NCI-H2107 treated with DMSO at 0.1 percent for 48 hours (cell line): Measurements from ENCODE around the gene TGFBRAP1.

ENCODE experiments used
- DNase-seq: peaks from one replicate; lab custom pipeline; 2025; ENCODE audit not compliant: unreplicated experiment; lab: John Stamatoyannopoulos, UW

TGFBRAP1 gene

DNA sequence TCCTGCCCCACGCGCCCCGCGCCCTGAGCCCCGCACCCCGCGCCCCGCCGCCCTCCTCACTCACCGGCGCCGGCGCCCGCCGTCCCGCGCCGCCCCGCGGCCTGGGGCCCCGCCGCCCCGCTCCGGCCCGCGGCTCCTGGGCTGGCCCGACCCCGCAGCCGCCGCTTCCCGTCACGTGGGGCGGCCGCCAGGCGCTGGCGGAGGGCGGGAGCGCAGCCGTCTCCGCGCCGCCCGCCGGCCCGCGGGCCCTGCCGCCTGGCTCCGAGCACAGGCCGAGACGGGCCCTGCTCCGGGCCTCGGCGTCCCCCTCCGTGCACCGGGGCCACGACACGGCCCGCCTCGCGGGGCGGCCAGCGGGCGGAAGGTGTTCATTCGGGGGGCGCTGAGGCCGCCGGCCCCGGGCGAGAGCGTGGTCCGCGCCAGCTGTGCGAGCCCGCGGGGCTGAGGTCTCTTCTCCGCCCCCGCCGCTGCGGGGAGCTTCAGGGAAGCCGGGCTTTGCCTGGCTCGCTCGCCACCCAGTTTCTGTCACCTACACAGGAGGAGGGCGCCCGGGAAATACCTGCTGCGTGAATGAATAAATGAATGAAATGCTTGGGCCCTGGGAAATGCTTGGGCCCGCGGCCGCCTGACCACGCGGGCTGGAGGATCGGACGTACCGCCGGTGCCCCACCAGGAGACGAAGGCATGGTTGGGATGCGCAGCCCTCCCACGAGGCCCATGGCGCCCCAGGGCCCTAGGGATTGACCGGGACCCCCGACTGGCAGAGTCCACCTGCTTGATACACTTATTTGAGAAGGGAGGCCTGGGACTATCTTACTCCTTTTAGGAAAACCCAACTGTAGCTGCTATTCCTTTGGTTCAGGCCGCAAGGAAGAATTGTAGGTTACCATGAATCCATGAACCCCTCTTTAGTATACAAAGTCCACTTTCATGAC lies at the start of gene TGFBRAP1:
TSS of gene TGFBRAP1 (minus strand) at position 175 of the 935 bp plus-strand sequence. CDS start 21,434 bp downstream, outside the sequence.
- no peak for DNase-seq

- no peak for DNase-seq
Measured at GRCh38 chr2:105378921-105379383, 49.4 kb upstream of the TGFBRAP1 start.

GRCh38 chr2:105378276-105378840 lies 48.8 kb upstream of the TGFBRAP1 start:
- no peak for DNase-seq

DNA sequence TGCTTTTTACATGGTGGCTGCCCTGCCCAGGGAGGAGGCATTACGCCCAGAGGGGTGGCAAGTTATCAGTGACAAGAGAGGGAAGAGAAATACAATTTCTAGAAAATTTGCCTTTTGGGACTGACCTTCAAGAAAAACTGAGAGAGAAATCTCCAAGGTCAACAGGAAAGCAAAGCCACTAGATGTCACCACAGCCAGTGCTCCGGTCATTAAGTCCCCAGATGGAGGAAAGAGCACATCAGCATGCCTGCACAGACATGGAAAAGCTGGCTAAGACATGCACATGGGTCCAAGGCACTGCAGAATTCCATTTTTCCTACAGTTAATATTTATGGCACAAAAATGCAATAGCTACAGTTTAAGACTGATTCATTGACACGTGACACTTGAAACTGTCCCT lies 48.3 kb upstream of the TGFBRAP1 start:
- no peak for DNase-seq

DNA sequence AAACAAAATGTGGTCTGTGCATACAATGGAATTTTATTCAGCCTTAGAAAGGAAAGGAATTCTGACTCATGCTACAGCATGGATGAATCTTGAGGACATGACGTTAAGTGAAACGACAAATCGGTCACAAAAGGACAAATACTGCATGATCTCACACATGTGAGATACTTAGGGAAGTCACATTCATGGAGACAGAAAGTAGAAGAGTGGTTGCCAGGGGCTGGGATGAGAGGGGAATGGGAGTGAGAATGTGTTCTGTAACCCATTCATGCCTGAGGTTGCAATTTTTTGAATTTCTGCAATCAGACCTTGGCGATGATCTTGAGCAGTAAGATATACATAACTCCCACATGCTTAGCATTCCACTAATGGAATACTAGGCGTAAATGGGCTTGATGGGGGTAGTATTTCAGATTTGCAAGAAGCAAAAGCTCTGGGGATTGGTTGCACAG lies 47.3 kb upstream of the TGFBRAP1 start:
- DNase-seq: no peak

DNA sequence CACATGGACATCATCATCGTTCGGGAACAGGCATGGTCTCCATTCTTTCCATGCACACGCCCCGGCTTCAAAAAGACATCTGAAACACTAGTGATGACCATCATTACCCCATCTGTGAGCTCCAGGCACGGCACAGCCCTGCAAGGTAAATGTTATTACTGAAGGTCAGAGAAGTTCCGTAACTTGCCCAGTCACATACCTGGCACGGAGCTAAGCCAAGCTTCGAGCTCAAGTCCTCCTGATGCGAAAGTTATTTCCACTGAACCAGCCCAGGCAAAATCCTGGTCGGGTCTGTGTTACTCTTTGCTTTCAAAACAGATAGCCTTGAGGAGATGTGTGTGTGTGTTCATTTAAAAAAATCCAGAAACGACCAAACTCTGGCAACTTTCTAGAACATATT lies 46.5 kb upstream of the TGFBRAP1 start:
- DNase-seq: no peak

- DNase-seq: no peak
Measured at GRCh38 chr2:105375001-105375561, 45.5 kb upstream of the TGFBRAP1 start.

- no peak for DNase-seq
Measured at GRCh38 chr2:105373895-105374401, 44.4 kb upstream of the TGFBRAP1 start.

GRCh38 chr2:105373344-105373781 lies 43.8 kb upstream of the TGFBRAP1 start:
- DNase-seq: no peak

DNA sequence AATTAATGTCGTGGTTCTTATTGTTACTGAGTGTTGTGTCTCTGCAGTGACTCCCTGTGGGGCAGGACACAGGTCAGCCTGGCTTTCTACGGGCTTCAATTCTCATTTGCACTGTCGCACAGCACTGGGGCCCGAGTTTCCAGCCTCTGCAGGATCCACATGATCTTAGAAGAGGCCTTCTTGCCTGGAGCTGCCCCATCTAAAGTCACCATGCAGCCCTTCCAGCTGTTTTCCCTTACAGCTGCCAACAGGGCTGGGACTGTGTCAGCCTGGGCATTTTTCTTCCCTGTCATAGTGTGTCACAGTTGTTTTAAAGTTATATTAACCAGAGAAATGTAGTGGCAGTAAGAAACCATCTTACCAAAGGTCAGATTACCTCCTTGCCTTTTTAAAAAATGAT lies 42.3 kb upstream of the TGFBRAP1 start:
- DNase-seq: no peak

DNA sequence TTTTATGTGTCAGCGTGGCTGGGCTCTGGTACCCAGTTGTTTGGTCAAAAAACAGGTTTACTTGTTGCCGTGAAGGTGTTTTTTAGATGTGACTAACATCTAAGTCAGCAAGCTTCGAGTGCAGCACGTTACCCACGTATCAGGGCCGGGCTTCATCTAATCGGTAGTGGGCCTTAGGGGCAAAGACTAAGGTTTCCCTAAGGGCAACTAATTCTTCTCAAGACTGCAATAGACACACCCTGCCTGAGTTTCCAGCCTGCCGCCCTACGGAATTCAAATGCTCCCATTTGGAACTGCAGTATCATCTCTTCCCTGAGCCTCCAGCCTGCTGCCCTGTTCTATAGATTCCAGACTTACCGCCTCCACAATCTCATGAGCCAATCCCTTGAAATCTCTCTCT lies 41.6 kb upstream of the TGFBRAP1 start:
- DNase-seq: no peak

GRCh38 chr2:105369777-105370690 lies 40.5 kb upstream of the TGFBRAP1 start:
- DNase-seq: peak; percentile 77

DNA sequence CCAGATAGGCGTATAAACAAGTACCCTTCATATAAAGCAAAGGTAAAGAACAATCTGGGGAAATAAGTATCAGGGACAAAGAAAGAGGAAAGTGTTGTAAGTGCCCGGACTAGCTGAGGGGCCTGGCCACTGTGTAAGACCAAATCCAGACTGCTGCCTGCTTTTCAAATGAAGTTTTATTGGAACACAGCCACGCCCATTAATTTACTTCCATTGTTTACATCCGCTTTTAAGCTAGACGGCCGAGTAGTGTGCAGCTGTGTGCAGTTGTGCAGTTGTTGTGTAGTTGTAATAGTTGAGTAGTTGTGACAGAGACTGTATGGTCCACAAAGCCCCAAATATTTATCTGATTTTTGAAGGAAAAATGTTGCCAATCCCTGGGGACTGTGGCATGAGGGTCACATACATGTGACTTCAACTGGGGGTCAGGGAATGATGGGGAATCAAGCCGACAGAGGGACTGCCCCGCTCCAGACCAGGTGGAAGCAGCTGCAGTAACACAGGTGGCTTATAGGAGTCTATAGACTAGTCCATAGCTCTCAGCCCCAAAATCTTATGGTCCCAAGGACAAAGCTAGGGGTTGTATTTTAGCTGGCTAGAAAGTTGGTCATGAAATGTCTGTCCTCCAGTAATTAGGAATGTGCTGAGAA lies 39.3 kb upstream of the TGFBRAP1 start:
- DNase-seq: no peak

- no peak for DNase-seq
Measured at GRCh38 chr2:105365206-105365605, 35.7 kb upstream of the TGFBRAP1 start.

GRCh38 chr2:105364436-105365139 lies 35.1 kb upstream of the TGFBRAP1 start:
- no peak for DNase-seq

GRCh38 chr2:105362862-105363591 lies 33.5 kb upstream of the TGFBRAP1 start:
- DNase-seq: no peak

- DNase-seq: no peak
Measured at GRCh38 chr2:105361102-105361889, 31.8 kb upstream of the TGFBRAP1 start.

DNA sequence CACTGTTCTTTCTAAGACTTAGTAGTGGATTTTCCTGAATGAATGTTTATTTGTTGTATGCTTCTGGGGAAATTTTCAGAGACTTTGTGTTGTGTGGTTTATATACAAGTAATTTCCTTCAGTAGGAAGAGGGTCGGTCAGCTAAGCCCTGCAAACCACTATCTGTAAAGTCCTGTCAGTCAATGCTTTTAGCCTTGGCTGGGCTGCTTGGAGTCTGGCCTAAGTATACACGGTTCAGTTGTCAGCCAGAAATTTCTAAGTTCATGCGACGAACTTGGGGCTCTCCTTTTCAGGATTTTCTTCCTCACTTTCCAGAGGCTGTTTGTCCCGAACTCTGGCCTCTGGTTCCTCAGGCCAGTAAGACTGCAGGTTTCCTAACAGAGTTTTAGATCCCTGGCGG lies 29.1 kb upstream of the TGFBRAP1 start:
- DNase-seq: no peak
